ENCODE measurements around the gene PBX1.

DNA sequence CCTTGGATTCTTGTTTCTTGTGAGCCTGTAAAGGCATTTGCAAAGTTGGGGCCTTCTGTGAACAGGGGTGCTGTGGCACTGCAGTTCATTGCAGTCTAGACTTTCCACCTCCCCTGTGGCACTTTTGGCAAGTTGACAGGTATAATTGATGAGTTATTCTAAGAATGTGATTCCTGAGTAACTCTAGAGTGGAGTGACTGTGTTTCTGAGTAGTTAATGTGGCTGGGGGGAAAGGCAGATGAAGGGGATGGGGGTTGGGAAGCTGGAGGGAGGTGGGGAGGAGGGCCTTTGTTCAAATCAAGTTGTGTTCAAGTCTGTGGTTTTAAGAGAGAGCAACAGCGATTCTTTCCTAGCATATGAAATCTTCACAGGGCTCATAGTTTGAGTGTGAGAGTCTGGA lies 32.9 kb downstream of the PBX1 start:
- TF ChIP-seq, protein P1, sequence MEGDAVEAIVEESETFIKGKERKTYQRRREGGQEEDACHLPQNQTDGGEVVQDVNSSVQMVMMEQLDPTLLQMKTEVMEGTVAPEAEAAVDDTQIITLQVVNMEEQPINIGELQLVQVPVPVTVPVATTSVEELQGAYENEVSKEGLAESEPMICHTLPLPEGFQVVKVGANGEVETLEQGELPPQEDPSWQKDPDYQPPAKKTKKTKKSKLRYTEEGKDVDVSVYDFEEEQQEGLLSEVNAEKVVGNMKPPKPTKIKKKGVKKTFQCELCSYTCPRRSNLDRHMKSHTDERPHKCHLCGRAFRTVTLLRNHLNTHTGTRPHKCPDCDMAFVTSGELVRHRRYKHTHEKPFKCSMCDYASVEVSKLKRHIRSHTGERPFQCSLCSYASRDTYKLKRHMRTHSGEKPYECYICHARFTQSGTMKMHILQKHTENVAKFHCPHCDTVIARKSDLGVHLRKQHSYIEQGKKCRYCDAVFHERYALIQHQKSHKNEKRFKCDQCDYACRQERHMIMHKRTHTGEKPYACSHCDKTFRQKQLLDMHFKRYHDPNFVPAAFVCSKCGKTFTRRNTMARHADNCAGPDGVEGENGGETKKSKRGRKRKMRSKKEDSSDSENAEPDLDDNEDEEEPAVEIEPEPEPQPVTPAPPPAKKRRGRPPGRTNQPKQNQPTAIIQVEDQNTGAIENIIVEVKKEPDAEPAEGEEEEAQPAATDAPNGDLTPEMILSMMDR (IDR thresholded peaks at IDR 0.05; ENCODE audit: low read depth, low read length, poor library complexity, severe bottlenecking), result no peak
- TF ChIP-seq EZH2phosphoT487 (IDR thresholded peaks at IDR 0.05; ENCODE audit: borderline replicate concordance, low read length), result no peak

All from DOHH2 (cell line).